HEK293 (cell line): ENCODE measurements around the gene MS4A2.

ENCODE experiments used
- CTCF ChIP-seq: fragments of 450-650 bp; formaldehyde crosslinking; IDR thresholded peaks from 2 replicates; pipeline ENCODE4 v1.5.1; 2016; ENCODE audit warnings: missing biosample characterization, missing genetic modification characterization
- KLF10 ChIP-seq: fragments of 450-650 bp; IDR thresholded peaks from 2 replicates; pipeline ENCODE4 v1.5.1; 2018; ENCODE audit warnings: missing biosample characterization, mild to moderate bottlenecking, missing genetic modification characterization
- ZBTB44 ChIP-seq: fragments of 450-650 bp; IDR thresholded peaks from 2 replicates; pipeline ENCODE4 v1.5.1; 2018; ENCODE audit warnings: missing biosample characterization, mild to moderate bottlenecking, missing genetic modification characterization
- ZNF175 ChIP-seq: fragments of 450-650 bp; formaldehyde crosslinking; IDR thresholded peaks from 2 replicates; pipeline ENCODE4 v1.5.1; 2016; ENCODE audit warnings: missing biosample characterization, missing genetic modification characterization
- ZNF19 ChIP-seq: fragments of 450-650 bp; formaldehyde crosslinking; IDR thresholded peaks from 2 replicates; pipeline ENCODE4; 2016; ENCODE audit warnings: missing biosample characterization, missing genetic modification characterization, low read depth
- ZNF274 ChIP-seq, 2 experiments: fragments of 200-500 bp in 1 of 2; fragments of 450-650 bp in 1 of 2; sonication (Bioruptor generic) in 1 of 2; formaldehyde crosslinking in 1 of 2; IDR thresholded peaks; 2 replicates each; pipeline versions ENCODE4 v1.5.1 to v1.6.1; 2014 to 2016; ENCODE audit warnings: borderline replicate concordance in 1 of 2, inconsistent platforms in 1 of 2, low read length in 1 of 2, missing biosample characterization in 1 of 2, missing genetic modification characterization in 1 of 2
- ZNF280C ChIP-seq: fragments of 450-650 bp; formaldehyde crosslinking; IDR thresholded peaks from 2 replicates; pipeline ENCODE4 v1.5.1; 2016; ENCODE audit warnings: missing biosample characterization, missing genetic modification characterization
- ZNF37A ChIP-seq: fragments of 450-650 bp; IDR thresholded peaks from 2 replicates; pipeline ENCODE4 v1.5.1; 2018; ENCODE audit warnings: missing biosample characterization, missing genetic modification characterization
- TF ChIP-seq, protein P1 (sequence below): fragments of 450-650 bp; formaldehyde crosslinking; IDR thresholded peaks from 2 replicates; pipeline ENCODE4 v1.5.1; 2016; ENCODE audit warnings: missing biosample characterization, missing genetic modification characterization
- TF ChIP-seq, protein P2 (sequence below): fragments of 450-650 bp; formaldehyde crosslinking; IDR thresholded peaks from 2 replicates; pipeline ENCODE4 v1.5.1; 2016; ENCODE audit warnings: missing biosample characterization, missing genetic modification characterization
- TF ChIP-seq, protein P3 (sequence below): fragments of 450-650 bp; formaldehyde crosslinking; IDR thresholded peaks from 2 replicates; pipeline ENCODE4 v1.5.1; 2016; ENCODE audit warnings: missing biosample characterization, missing genetic modification characterization

- TF ChIP-seq, protein P1, sequence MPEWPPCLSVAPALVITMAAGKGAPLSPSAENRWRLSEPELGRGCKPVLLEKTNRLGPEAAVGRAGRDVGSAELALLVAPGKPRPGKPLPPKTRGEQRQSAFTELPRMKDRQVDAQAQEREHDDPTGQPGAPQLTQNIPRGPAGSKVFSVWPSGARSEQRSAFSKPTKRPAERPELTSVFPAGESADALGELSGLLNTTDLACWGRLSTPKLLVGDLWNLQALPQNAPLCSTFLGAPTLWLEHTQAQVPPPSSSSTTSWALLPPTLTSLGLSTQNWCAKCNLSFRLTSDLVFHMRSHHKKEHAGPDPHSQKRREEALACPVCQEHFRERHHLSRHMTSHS, result no peak
- TF ChIP-seq, protein P2, sequence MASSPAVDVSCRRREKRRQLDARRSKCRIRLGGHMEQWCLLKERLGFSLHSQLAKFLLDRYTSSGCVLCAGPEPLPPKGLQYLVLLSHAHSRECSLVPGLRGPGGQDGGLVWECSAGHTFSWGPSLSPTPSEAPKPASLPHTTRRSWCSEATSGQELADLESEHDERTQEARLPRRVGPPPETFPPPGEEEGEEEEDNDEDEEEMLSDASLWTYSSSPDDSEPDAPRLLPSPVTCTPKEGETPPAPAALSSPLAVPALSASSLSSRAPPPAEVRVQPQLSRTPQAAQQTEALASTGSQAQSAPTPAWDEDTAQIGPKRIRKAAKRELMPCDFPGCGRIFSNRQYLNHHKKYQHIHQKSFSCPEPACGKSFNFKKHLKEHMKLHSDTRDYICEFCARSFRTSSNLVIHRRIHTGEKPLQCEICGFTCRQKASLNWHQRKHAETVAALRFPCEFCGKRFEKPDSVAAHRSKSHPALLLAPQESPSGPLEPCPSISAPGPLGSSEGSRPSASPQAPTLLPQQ (tag by site-specific recombination), result no peak
- TF ChIP-seq CTCF (tag by site-specific recombination) (no peak), ZNF274 (IDR thresholded peaks at IDR 0.05; ENCODE audit: low read length) (no peak), ZNF274 (tag by site-specific recombination; IDR thresholded peaks at IDR 0.05; ENCODE audit: borderline replicate concordance) (no peak), ZNF280C (no peak), ZNF175 (no peak), ZNF19 (tag by site-specific recombination) (no peak), ZBTB44 (no peak), KLF10 (tag by site-specific recombination) (no peak), ZNF37A (tag by site-specific recombination) (no peak)
- TF ChIP-seq, protein P3, sequence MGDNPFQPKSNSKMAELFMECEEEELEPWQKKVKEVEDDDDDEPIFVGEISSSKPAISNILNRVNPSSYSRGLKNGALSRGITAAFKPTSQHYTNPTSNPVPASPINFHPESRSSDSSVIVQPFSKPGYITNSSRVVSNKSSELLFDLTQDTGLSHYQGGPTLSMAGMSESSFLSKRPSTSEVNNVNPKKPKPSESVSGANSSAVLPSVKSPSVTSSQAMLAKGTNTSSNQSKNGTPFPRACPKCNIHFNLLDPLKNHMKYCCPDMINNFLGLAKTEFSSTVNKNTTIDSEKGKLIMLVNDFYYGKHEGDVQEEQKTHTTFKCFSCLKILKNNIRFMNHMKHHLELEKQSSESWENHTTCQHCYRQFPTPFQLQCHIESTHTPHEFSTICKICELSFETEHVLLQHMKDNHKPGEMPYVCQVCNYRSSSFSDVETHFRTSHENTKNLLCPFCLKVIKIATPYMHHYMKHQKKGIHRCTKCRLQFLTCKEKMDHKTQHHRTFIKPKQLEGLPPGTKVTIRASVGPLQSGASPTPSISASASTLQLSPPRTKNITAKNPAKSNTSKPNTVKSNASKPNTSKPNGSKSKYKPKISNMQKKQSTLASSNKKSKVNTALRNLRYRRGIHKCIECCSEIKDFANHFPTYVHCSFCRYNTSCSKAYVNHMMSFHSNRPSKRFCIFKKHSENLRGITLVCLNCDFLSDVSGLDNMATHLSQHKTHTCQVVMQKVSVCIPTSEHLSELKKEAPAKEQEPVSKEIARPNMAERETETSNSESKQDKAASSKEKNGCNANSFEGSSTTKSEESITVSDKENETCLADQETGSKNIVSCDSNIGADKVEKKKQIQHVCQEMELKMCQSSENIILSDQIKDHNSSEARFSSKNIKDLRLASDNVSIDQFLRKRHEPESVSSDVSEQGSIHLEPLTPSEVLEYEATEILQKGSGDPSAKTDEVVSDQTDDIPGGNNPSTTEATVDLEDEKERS (tag by site-specific recombination), result no peak
These were observed 34.1 kb downstream of the MS4A2 start for GRCh38 chr11:60122414-60123036.
